Lower leg skin (tissue), 4 donors: ENCODE data around the gene CSTF3. TPM values are rescaled to one million over a fixed set of nuclear protein-coding genes. Genes with fewer than 3 reads are reported as not detected.

ENCODE experiments used
- DNase-seq, 2 donors: peaks; one replicate each; pipeline ENCODE4 v3.0.0-alpha.2; 2019; ENCODE audit warnings: low spot score in 2 of 2
- H3K4me3 ChIP-seq: fragments of 200-600 bp; sonication (generic); 2 replicates; pipeline ENCODE4 v1.5.1; 2017; ENCODE audit warnings: mild to moderate bottlenecking, low read depth; ENCODE audit not compliant: poor library complexity, severe bottlenecking
- CTCF ChIP-seq, 3 donors: fragments of 450-650 bp; IDR thresholded peaks; one replicate each; pipeline ENCODE4 v1.5.1; 2016; ENCODE audit warnings: antibody characterized with exemption in 3 of 3, mild to moderate bottlenecking in 3 of 3, moderate library complexity in 2 of 3
- POLR2A ChIP-seq, 2 donors: fragments of 450-650 bp; IDR thresholded peaks; one replicate each; pipeline ENCODE4 v1.6.1; 2016 to 2017; ENCODE audit warnings: antibody characterized with exemption in 2 of 2, mild to moderate bottlenecking in 1 of 2, moderate library complexity in 1 of 2
- WGBS, 2 donors: methylation state at CpG; one replicate each; pipeline ENCODE4 v1.1.5; 2018; 5-methylcytosine and 5-hydroxymethylcytosine counted together
- intact Hi-C: fragments of 100-400 bp; cut with DNase I; formaldehyde crosslinking; loops from one replicate; pipeline ENCODE4 v1.15.0; 2023; ENCODE audit warnings: low total_unique reads
- total RNA-seq, 4 donors: library from RNA; depleted of rRNA; stranded (reverse); fragments of >200 nt; gene quantifications; one replicate each; pipeline ENCODE4 v1.1.0, GENCODE V29; 2016

Gene CSTF3
- total RNA-seq, 4 donors from 2014 or later, result 7.1 to 9.8 (median 8.4) TPM

- 83 to 95% methylated on average over 3 of the region's 3 CpGs for WGBS, 2 donors
- DNase-seq, result no peak
- intact Hi-C loops, result loop anchor here (5.0 kb wide), 1 partner anchor 105 kb away; no protein-coding TSS in a partner anchor
Observed at GRCh38 chr11:33067294-33067693, 94.0 kb downstream of the CSTF3 start.

GRCh38 chr11:33065445-33066178, 95.7 kb downstream of the CSTF3 start:
- intact Hi-C loops, result loop anchor here (5.0 kb wide), 1 partner anchor 103 kb away; no protein-coding TSS in a partner anchor
- WGBS, 2 donors, result 64 to 67% methylated on average over 22 of the region's 22 CpGs
- TF ChIP-seq POLR2A (IDR thresholded peaks at IDR 0.05), result no peak
- peak in 1 of 3 donors; percentile 48 for TF ChIP-seq CTCF (IDR thresholded peaks at IDR 0.05)
- no peak overlapping the region for H3K4me3 ChIP-seq
- peak; percentile 44 to 89 for DNase-seq

More at GRCh38 chr11:33067294-33067693, 94.0 kb downstream of the CSTF3 start:
- H3K4me3 ChIP-seq, result no peak overlapping the region
- TF ChIP-seq POLR2A (IDR thresholded peaks at IDR 0.05), result no peak
- no peak for TF ChIP-seq CTCF (IDR thresholded peaks at IDR 0.05)

GRCh38 chr11:33064866-33065265, 96.4 kb downstream of the CSTF3 start:
- 73 to 80% methylated on average over 5 of the region's 5 CpGs for WGBS, 2 donors
- no peak for DNase-seq
- TF ChIP-seq POLR2A (IDR thresholded peaks at IDR 0.05) (no peak), CTCF (IDR thresholded peaks at IDR 0.05) (no peak)
- H3K4me3 ChIP-seq, result no peak overlapping the region
- intact Hi-C loops, result loop anchor here (5.0 kb wide), 1 partner anchor 103 kb away; no protein-coding TSS in a partner anchor

GRCh38 chr11:33064033-33064825, 97.1 kb downstream of the CSTF3 start:
- no peak overlapping the region for H3K4me3 ChIP-seq
- no peak for DNase-seq
- intact Hi-C loops, result no loop called here
- TF ChIP-seq POLR2A (IDR thresholded peaks at IDR 0.05), result no peak
- TF ChIP-seq CTCF (IDR thresholded peaks at IDR 0.05), result no peak
- WGBS, 2 donors, result 26 to 34% methylated on average over 11 of the region's 11 CpGs

- intact Hi-C loops, result no loop called here
- WGBS, 2 donors, result 41 to 42% methylated on average over 3 of the region's 3 CpGs
- H3K4me3 ChIP-seq, result no peak overlapping the region
- DNase-seq, result no peak
- TF ChIP-seq CTCF (IDR thresholded peaks at IDR 0.05) (no peak), POLR2A (IDR thresholded peaks at IDR 0.05) (no peak)
Observed at GRCh38 chr11:33063326-33063881, 97.9 kb downstream of the CSTF3 start.
